GM10847 (cell line): ENCODE measurements around the gene APC.

Experiments used
- POLR2A ChIP-seq: IDR thresholded peaks from 2 replicates; pipeline ENCODE4 v1.6.1; 2011; ENCODE audit not compliant: insufficient read length; ENCODE audit errors: extremely low read depth

APC gene

GRCh38 chr5:112743631-112744030, 5.9 kb downstream of the APC start:
- no peak for TF ChIP-seq POLR2A

GRCh38 chr5:112752335-112752734, 14.7 kb downstream of the APC start:
- no peak for TF ChIP-seq POLR2A

- TF ChIP-seq POLR2A, result no peak
Measured at GRCh38 chr5:112755703-112756102, 18.0 kb downstream of the APC start.

- TF ChIP-seq POLR2A, result no peak
Measured at GRCh38 chr5:112757468-112758208, 20.0 kb downstream of the APC start.

GRCh38 chr5:112758676-112759075, 21.0 kb downstream of the APC start:
- TF ChIP-seq POLR2A, result no peak

- TF ChIP-seq POLR2A, result no peak
Measured at GRCh38 chr5:112762113-112762810, 24.6 kb downstream of the APC start.

GRCh38 chr5:112763165-112763564, 25.5 kb downstream of the APC start:
- no peak for TF ChIP-seq POLR2A

GRCh38 chr5:112772124-112772523, 34.4 kb downstream of the APC start:
- no peak for TF ChIP-seq POLR2A

GRCh38 chr5:112776301-112776856, 38.7 kb downstream of the APC start:
- TF ChIP-seq POLR2A, result no peak

GRCh38 chr5:112779531-112779930, 41.8 kb downstream of the APC start:
- TF ChIP-seq POLR2A, result no peak

GRCh38 chr5:112784726-112785125, 47.0 kb downstream of the APC start:
- TF ChIP-seq POLR2A, result no peak

GRCh38 chr5:112787261-112787660, 49.6 kb downstream of the APC start:
- TF ChIP-seq POLR2A, result no peak

- TF ChIP-seq POLR2A, result no peak
Measured at GRCh38 chr5:112787896-112788295, 50.2 kb downstream of the APC start.

GRCh38 chr5:112793201-112793600, 55.5 kb downstream of the APC start:
- no peak for TF ChIP-seq POLR2A

- no peak for TF ChIP-seq POLR2A
Measured at GRCh38 chr5:112794410-112794809, 56.7 kb downstream of the APC start.

- no peak for TF ChIP-seq POLR2A
Measured at GRCh38 chr5:112795342-112795741, 57.7 kb downstream of the APC start.
